Fibroblast of mammary gland (primary cell): ENCODE results near the gene ESF1.
"Not testable (repeated sequence)": the region's sequence is repeated elsewhere in the genome, so short reads cannot be mapped to it uniquely, and the experiment has no call there.

Experiments used
- DNase-seq: peaks from one replicate; pipeline ENCODE4 v3.0.0-alpha.2; 2010; ENCODE audit warnings: low read depth
- H3K4me3 ChIP-seq: 2 replicates; pipeline ENCODE4 v1.5.1; 2011; ENCODE audit warnings: low read depth, mild to moderate bottlenecking, low read length, moderate library complexity; ENCODE audit not compliant: control insufficient read depth
- TF ChIP-seq, protein P1 (sequence below): conservative IDR thresholded peaks from 2 replicates; pipeline ENCODE4 v1.5.1; 2011; ENCODE audit warnings: low read depth, low read length, inconsistent platforms; ENCODE audit not compliant: control insufficient read depth, insufficient read depth

ESF1 gene

DNA sequence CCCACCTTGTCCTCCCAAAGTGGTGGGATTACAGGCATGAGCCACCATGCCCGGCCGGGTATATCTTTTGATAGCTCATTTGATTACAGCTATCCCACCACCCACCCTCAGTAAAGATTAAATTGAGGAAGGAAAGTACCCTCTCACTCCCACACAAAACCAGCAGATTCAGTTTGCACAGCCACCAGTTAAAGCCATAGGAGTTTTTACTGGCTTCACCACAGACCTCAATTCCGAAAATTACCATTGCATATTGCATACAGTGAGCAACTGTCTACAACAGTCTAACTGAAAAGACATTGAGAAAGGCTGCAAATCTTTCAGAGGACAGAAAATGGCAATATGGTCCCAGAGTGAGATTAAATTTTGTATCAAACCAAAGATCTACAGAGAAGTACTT lies 34.9 kb downstream of the ESF1 start:
- DNase-seq = no peak
- no peak overlapping the region for H3K4me3 ChIP-seq
- TF ChIP-seq, protein P1, sequence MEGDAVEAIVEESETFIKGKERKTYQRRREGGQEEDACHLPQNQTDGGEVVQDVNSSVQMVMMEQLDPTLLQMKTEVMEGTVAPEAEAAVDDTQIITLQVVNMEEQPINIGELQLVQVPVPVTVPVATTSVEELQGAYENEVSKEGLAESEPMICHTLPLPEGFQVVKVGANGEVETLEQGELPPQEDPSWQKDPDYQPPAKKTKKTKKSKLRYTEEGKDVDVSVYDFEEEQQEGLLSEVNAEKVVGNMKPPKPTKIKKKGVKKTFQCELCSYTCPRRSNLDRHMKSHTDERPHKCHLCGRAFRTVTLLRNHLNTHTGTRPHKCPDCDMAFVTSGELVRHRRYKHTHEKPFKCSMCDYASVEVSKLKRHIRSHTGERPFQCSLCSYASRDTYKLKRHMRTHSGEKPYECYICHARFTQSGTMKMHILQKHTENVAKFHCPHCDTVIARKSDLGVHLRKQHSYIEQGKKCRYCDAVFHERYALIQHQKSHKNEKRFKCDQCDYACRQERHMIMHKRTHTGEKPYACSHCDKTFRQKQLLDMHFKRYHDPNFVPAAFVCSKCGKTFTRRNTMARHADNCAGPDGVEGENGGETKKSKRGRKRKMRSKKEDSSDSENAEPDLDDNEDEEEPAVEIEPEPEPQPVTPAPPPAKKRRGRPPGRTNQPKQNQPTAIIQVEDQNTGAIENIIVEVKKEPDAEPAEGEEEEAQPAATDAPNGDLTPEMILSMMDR = no peak

GRCh38 chr20:13745784-13746183 lies 38.9 kb downstream of the ESF1 start:
- H3K4me3 ChIP-seq = no peak overlapping the region
- DNase-seq = no peak
- TF ChIP-seq, protein P1 = no peak

GRCh38 chr20:13744352-13744751 lies 40.4 kb downstream of the ESF1 start:
- TF ChIP-seq, protein P1 = no peak
- no peak for DNase-seq
- H3K4me3 ChIP-seq = no peak overlapping the region

DNA sequence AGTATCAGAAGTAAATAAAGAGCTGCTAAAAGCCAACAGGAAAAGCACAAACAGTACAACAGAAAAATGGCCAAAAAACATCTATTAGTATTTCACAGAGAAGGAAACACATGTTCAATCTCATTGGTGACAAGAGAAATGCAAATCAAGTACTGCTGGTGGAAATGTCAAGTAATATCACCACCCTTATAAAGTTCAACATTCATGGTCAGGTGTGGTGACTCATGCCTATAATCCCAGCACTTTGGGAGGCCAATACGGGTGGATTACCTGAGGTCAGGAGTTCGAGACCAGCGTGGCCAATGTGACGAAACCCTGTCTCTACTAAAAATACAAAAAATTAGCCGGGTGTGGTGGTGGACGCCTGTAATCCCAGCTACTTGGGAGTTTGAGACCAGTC lies 42.8 kb downstream of the ESF1 start:
- no peak overlapping the region for H3K4me3 ChIP-seq
- TF ChIP-seq, protein P1 = no peak
- no peak for DNase-seq

DNA sequence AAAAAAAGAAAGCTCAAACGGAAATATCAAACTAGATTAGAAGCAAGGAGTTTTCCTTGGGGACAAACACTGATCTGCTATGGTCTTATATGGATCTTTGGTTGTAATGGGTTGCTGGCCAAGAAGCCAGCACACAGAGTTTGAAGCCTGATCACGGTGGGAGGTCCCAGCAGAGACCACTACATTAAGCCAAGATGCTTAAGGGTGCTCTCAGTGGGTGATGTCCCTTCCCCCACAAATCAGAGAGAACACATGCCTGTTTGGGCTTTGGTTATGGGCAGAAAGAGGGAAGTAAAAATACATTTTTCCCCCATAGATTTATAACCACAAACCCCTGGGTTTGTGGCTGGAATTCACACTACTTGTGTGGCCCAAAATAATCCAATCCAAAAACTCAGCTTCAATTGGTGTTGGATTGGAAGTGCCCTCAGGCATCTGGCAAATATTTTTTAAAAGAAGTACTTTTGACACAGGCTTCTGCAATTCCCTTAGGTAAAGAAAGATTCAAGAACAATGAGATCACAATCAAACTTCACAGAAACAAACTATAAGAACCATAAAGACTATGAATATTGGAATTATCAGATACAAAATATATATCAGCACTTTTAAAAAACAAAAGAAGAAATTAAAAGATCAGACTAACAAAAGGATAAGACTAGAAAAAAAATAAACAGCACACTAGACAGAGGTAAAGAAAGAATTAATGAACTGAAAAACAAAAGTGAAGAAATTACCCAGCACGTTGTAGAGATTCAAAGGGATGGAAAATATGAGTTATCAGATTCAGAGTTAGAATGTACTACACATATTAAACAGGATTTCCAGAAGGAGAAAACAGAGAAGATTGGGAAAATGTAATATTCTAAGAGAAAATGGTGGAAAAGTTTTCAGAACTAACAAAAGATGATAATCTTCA lies 44.7 kb downstream of the ESF1 start:
- no peak overlapping the region for H3K4me3 ChIP-seq
- no peak for DNase-seq

DNA sequence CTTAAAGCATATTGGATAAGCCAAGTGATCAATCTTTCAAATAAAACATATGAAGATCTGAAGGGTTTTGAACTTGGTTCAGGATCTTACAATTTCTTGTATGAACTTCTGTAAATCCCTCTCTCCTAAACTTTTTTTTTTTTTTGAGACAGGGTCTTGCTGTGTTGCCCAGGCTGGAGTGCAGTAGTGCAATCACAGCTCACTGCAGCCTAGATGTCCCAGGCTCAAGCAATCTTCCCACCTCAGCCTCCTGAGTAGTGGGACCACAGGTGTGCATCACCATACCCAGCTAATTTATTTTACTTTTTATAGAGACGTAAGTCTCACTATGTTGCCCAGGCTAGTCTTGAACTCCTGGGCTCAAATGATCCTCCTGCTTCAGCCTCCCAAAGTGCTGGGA lies 46.5 kb downstream of the ESF1 start:
- DNase-seq, H3K4me3 ChIP-seq: not testable (repeated sequence)

More for the DNA sequence above, 44.7 kb downstream of the ESF1 start:
- TF ChIP-seq, protein P1 = no peak

- TF ChIP-seq, protein P1 = no peak
- H3K4me3 ChIP-seq = no peak overlapping the region
- DNase-seq = peak; percentile 87
Measured at GRCh38 chr20:13736436-13737191, 48.1 kb downstream of the ESF1 start.
